ENCODE results near the gene MARK4.

- TF ChIP-seq POLR2AphosphoS5 (IDR thresholded peaks at IDR 0.05) (no peak), CTCF (IDR thresholded peaks at IDR 0.05) (no peak), POLR2A (IDR thresholded peaks at IDR 0.05) (no peak), EP300 (IDR thresholded peaks at IDR 0.05) (no peak)
These were observed 53.3 kb downstream of the MARK4 start for GRCh38 chr19:45304141-45304926.
